ENCODE results near the gene UBE2N.
"Not testable (repeated sequence)": the region's sequence is repeated elsewhere in the genome, so short reads cannot be mapped to it uniquely, and the experiment has no call there.

Gene UBE2N

GRCh38 chr12:93409343-93410187 is 32.2 kb downstream of the UBE2N start:
- DNase-seq: not testable (repeated sequence)

GRCh38 chr12:93408813-93409212 is 32.9 kb downstream of the UBE2N start:
- no peak for DNase-seq

GRCh38 chr12:93407963-93408283 is 33.8 kb downstream of the UBE2N start:
- no peak for DNase-seq

GRCh38 chr12:93407054-93407962 is 34.4 kb downstream of the UBE2N start:
- no peak for DNase-seq

GRCh38 chr12:93404961-93405849 is 36.5 kb downstream of the UBE2N start:
- no peak for DNase-seq

GRCh38 chr12:93403988-93404803 is 37.6 kb downstream of the UBE2N start:
- DNase-seq: no peak

- peak; percentile 33 to 42 for DNase-seq
These were observed 39.1 kb downstream of the UBE2N start for GRCh38 chr12:93402333-93403311.

GRCh38 chr12:93399183-93399863 is 42.4 kb downstream of the UBE2N start:
- not testable (repeated sequence) for DNase-seq

- no peak for DNase-seq
These were observed 44.3 kb downstream of the UBE2N start for GRCh38 chr12:93397412-93397811.

- DNase-seq: no peak
These were observed 48.3 kb downstream of the UBE2N start for GRCh38 chr12:93393425-93393824.

- DNase-seq: no peak
These were observed 51.0 kb downstream of the UBE2N start for GRCh38 chr12:93390549-93391297.

GRCh38 chr12:93390031-93390430 is 51.7 kb downstream of the UBE2N start:
- no peak for DNase-seq

- peak; percentile 63 to 73 for DNase-seq
These were observed 54.0 kb downstream of the UBE2N start for GRCh38 chr12:93387780-93388179.

- not testable (repeated sequence) for DNase-seq
These were observed 59.7 kb downstream of the UBE2N start for GRCh38 chr12:93381976-93382437.

GRCh38 chr12:93381161-93381975 is 60.4 kb downstream of the UBE2N start:
- DNase-seq: no peak

- no peak for DNase-seq
These were observed 61.1 kb downstream of the UBE2N start for GRCh38 chr12:93380480-93381121.

GRCh38 chr12:93379981-93380361 is 61.8 kb downstream of the UBE2N start:
- DNase-seq: no peak

Data from stimulated activated CD4-positive, alpha-beta T cell treated with anti-CD3 and anti-CD28 coated beads, Interleukin-2, amount 100 ng/mL, for 24 hours (primary cell).